GM19328 (cell line): ENCODE results near the gene AVPR2.

ENCODE experiments used
- ATAC-seq: cut with Tn5 transposase; IDR thresholded peaks from one replicate; pipeline ENCODE4 v1.9.1; 2021; ENCODE audit warnings: mild to moderate bottlenecking, moderate library complexity; ENCODE audit not compliant: unreplicated experiment

Gene AVPR2

GRCh38 chrX:153910446-153910845 lies 6.0 kb downstream of the AVPR2 start:
- ATAC-seq, result no peak

GRCh38 chrX:153911798-153912197 lies 7.3 kb downstream of the AVPR2 start:
- no peak for ATAC-seq

GRCh38 chrX:153913211-153913610 lies 8.7 kb downstream of the AVPR2 start:
- ATAC-seq, result no peak

- no peak for ATAC-seq
Observed at GRCh38 chrX:153913701-153914100, 9.2 kb downstream of the AVPR2 start.

- ATAC-seq, result no peak
Observed at GRCh38 chrX:153917869-153918268, 13.4 kb downstream of the AVPR2 start.

GRCh38 chrX:153919281-153919680 lies 14.8 kb downstream of the AVPR2 start:
- no peak for ATAC-seq

- ATAC-seq, result no peak
Observed at GRCh38 chrX:153920546-153920945, 16.1 kb downstream of the AVPR2 start.

GRCh38 chrX:153921070-153921469 lies 16.6 kb downstream of the AVPR2 start:
- no peak for ATAC-seq

GRCh38 chrX:153921511-153922446 lies 17.3 kb downstream of the AVPR2 start:
- ATAC-seq, result no peak

- no peak for ATAC-seq
Observed at GRCh38 chrX:153922932-153923857, 18.7 kb downstream of the AVPR2 start.

GRCh38 chrX:153924149-153924861 lies 19.8 kb downstream of the AVPR2 start:
- ATAC-seq, result no peak

GRCh38 chrX:153925387-153925738 lies 20.9 kb downstream of the AVPR2 start:
- ATAC-seq, result no peak

GRCh38 chrX:153925739-153926551 lies 21.5 kb downstream of the AVPR2 start, which contains the start of gene ARHGAP4:
Gene ARHGAP4 (minus strand): TSS chrX:153926264. CDS start chrX:153926202, 62 bp downstream.
- ATAC-seq, result no peak

- ATAC-seq, result no peak
Observed at GRCh38 chrX:153926552-153926857, 22.0 kb downstream of the AVPR2 start.

- peak; percentile 45 for ATAC-seq
Observed at GRCh38 chrX:153926858-153927671, 22.6 kb downstream of the AVPR2 start.

- ATAC-seq, result no peak
Observed at GRCh38 chrX:153927672-153927921, 23.1 kb downstream of the AVPR2 start.

- ATAC-seq, result peak; percentile 70
Observed at GRCh38 chrX:153927922-153928760, 23.7 kb downstream of the AVPR2 start.

GRCh38 chrX:153928846-153929245 lies 24.4 kb downstream of the AVPR2 start:
- ATAC-seq, result no peak

GRCh38 chrX:153929576-153929975 lies 25.1 kb downstream of the AVPR2 start:
- ATAC-seq, result no peak
